OCI-M2 (cell line): ENCODE results near the gene BMX.

Experiments
- DNase-seq: peaks from one replicate; lab custom pipeline; 2025; ENCODE audit not compliant: unreplicated experiment; lab: John Stamatoyannopoulos, UW

Gene BMX

DNA sequence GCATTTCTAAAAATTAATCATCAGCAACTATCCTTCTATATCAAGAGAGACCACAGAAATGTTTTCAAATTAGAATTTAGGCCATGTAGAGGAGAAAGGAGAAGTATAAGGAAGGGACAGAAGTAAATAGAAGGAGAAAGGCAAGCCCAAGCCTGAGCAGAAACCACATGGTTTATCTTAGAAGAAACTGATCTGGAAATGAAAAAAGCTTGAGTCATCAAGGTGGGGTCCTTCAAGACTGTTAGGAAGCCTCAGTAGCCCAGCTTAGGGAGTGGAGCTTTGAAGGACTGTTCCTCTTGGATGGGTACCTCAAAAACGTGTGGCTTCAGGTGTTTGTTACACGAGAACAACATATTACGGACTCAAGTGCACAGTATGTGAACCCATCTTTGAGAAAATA, 4.5 kb downstream of the BMX start:
- DNase-seq = no peak

DNA sequence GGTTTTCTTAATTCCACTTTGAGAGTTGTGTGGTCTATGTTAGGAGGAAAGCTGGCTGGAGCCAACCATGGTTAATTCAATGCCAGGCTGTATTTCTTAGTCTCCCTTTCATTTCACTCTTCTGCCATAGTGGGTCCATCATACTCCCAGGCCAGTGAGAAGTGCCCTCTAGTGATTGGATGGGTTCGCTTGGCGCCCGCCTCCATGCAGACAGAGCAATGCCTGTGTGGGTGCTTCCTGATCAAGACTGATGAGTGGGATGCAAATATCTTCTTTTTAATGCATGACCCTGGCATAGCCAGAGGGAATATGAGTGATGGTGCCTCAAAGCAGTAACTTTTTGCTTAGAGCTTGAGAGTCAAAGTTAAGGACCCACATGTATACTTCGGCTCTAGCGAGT, 6.4 kb downstream of the BMX start:
- no peak for DNase-seq

DNA sequence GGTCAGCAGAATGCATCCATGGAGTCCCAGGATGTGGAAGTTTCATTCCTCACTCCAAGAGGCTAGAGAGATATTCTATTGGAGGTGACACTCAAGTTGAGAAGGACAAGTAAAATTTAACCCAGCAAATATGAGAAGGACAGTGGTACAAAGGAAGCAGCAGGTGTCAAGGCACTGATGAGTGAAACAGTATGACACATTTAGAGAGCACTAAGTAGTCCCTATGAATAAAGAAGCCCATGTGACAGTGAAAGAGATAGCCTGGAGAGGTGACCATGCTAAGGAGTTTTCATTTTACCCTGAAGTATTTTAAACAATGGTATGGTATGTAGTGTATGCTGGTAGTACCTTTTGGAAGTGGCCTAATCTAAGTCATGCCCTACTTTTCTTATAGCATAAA, 9.2 kb downstream of the BMX start:
- DNase-seq = no peak

DNA sequence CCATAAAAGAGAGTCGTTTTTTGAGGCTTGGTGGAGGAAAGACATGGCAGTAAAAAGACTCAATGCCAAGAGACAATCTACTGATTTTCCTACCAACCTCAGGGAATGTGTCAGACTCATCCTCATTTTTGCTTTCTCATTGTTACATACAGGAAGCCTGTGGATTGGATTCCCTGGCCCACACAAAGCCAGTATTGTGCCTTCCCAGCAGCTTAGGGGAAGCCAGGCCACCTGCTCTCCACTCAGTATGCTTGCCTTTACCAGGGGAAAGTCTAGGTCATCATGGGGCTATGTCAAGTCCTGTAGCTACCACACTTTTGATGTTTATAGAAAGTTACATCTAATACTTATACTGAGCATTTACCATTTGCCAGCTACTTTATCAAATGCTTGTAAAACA, 11.0 kb downstream of the BMX start:
- DNase-seq = no peak

DNA sequence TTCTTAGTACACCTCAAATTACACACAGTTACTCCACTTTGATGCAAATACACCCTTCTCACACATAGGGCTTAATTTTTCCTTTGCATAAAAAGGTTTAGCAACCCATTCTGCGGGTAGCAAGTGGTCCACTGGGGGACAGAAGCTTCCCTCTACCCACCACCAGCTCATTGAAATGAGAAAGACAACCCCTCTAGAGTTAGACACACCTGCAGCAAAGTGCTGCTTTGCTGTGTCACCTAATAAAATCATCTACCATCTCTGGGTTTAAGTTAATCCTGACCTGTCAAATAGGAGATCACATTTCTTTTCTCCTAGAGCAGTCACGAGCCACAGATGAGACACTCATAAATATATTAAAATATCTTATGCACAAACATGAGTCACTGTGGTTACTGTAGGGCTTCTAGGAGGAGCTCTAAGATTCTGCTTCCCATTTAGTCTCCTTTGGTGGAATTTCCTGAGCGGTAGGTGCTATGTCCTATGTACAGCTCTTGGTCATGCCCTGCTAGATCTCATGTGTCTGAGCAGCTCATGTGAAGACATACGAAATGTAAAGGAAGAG, 11.9 kb downstream of the BMX start:
- no peak for DNase-seq

DNA sequence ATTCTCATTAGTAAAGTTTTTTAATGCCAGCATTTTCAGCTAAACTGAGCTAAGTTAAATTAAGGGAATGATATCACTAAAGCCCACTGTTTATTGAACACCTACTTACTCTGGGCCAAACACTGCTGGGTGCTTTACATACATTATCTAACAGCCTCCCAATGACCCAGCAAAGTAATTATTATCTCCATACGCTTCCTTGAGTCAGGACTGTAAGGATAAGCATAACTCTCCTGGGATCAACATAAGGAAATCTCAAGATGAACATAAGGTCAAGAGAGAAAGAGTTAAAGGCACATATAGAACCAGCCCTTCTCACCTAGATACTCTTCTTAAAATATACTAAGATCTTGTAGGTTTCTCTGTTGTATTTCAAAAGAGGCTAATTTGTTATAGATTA, 13.7 kb downstream of the BMX start:
- no peak for DNase-seq

DNA sequence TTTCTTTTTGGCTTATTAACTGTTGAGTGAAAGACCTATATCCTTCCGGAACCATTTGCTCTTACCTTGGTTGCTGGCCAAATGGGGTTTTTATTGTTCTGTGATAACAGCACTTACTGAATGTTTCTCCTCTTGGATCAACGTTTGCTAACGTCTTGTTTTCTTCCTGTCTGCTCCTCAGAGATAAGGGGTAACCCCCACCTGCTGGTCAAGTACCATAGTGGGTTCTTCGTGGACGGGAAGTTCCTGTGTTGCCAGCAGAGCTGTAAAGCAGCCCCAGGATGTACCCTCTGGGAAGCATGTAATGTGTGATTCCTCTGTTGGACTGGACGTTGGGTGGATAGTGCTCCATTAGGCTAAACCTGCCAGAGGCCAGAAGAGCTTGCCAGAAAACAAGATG, 15.3 kb downstream of the BMX start:
- DNase-seq = peak; percentile 51

DNA sequence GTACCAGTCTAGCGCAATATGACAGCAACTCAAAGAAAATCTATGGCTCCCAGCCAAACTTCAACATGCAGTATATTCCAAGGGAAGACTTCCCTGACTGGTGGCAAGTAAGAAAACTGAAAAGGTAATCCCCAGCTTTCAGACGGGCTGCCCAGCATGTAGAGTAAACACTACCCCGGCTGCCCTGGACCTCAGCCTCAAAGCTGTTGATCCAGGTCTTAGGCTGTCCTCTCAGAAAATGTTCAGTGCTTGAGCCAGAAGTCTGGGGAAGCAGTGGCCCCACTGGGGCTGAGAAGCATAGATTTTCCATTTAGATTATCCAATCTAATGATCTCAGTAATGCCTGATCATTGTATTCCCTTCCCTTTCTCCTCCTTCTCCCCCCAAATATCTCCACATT, 21.9 kb downstream of the BMX start:
- DNase-seq = no peak

DNA sequence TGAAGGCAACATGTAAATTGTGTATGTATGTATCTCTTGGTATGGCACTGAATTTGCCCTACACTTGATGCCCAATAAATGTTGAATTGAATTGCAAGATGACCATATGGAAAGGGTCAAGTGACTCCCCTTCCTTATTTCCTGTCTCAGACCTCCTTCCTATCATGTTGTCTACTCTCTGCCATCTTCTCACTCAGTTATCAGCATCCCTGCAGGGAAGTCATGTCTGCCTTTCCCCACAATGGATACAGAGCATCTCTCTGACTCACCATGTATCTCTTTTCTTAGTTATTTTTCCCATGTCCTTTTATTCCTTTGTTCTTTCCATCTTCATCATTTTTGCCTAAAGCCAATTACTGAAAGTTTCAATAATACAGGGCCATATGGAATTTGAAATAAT, 22.5 kb downstream of the BMX start:
- no peak for DNase-seq

DNA sequence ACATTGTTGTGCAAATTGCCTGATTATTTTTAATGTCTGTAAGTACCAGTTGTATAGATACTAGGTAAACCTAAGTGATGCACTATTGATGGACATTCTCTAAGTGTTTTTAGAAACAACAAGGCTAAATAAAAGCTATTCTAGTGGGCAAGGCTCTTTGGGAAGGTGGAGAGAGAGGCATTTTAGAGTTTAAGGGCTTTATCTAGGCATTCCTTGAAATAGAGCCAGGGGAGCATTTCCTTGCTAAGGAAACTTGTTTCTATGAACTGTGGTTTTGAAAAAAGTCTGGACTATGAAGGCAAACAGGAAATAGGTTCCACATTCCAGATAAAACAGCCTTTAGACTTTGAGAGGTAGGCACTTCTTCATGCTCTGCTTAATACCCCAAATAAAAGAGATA, 23.8 kb downstream of the BMX start:
- no peak for DNase-seq

DNA sequence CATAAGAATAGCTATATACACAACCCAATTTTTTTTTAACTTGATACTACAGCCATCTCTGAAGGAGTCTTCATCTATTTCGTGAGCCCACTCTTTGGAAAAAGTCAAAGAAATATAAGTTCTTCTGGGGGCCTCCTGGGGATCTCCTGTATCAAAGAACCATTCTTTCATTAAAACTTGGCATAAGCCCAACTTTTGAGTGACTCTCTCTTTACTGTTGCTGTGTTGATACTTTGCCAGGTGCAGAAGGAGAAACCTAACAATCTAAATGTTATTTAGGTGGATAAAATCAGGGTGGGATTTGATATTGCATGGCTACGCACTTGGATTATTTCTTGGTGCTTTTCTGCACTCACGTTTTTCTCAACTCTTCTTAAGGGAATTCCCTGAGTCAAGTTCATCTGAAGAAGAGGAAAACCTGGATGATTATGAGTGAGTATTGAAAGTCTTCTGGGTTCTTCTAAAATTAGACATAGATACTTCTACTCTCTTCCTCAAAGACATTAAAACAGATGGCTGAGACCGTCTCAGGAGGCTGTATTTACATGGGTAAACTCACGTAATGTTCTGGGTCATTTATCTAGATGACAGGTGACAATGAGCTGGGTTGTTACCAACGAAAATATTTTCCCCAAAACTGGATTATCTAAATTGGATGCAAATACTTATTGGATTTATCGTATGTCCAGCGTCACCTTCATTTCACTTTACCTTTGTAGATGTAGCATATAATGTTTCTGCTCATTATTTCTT, 25.2 kb downstream of the BMX start:
- no peak for DNase-seq

DNA sequence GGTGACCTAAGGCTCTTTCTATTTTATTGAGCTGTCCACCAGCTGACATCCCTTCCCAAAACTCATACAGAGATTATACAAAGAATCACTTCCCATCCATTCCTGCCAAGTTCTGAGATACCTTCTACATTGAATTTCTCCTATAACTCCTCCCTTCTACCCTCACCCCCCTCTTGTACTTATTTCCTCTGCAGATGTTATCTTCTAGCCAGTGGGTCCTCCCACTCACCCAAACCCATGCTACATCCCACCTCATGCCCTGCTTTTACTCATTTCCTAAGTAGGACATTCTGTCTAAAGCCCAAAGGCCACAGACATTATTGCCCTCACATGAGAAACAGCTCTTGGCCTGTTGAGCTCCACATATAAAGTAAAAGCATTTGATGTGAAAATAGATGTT, 28.6 kb downstream of the BMX start:
- no peak for DNase-seq

DNA sequence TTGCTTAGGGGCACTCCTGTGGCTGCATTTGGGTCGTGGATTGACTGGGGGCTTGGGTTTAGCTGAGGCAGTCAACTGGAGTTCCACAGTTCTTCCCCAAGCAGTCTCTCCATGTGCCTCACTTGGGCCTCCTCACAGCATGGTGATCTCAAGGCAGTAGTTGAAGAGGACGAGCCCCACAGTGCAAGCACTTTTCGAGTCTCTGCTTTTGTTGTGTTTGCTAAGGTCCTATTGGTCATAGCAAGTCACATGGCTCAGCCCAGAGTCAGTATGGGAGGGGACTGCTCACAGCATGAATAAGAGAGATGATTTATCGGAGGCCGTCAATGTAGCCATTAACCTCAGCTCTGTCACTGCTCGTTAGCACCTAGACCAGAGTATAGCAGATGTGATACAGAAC, 29.7 kb downstream of the BMX start:
- no peak for DNase-seq

DNA sequence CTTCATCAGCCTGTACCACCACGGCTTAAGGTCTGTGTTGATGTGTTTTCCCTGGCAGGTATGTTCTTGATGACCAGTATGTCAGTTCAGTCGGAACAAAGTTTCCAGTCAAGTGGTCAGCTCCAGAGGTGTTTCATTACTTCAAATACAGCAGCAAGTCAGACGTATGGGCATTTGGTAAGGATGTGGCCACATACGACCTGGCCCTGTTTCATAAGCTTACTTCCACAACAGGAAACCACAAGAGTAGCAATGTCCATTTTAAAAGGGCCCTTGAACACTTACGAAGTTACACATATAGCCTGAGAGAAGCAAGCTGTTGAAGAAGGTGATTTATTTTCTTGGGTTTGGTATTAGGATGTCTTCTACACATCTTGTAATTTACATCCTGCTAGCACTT, 46.1 kb downstream of the BMX start:
- no peak for DNase-seq

DNA sequence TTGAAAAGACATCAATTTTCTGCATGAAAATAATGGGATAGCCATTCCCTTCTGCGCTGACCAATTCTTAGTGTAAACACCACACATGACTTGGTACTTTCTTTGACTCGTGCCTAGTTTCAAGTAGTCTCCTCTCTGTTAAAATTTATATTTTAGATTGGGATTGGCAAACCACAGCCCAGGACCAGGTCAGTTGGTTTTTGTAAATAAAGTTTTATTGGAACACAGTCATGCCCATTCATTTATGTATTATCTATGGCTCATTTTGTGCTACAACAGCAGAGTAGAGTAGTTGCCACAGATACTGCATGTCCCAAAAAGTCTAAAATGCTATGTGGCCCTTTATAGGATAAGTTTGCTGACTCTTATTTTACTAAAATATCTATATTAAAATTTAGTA, 46.7 kb downstream of the BMX start:
- DNase-seq = no peak

DNA sequence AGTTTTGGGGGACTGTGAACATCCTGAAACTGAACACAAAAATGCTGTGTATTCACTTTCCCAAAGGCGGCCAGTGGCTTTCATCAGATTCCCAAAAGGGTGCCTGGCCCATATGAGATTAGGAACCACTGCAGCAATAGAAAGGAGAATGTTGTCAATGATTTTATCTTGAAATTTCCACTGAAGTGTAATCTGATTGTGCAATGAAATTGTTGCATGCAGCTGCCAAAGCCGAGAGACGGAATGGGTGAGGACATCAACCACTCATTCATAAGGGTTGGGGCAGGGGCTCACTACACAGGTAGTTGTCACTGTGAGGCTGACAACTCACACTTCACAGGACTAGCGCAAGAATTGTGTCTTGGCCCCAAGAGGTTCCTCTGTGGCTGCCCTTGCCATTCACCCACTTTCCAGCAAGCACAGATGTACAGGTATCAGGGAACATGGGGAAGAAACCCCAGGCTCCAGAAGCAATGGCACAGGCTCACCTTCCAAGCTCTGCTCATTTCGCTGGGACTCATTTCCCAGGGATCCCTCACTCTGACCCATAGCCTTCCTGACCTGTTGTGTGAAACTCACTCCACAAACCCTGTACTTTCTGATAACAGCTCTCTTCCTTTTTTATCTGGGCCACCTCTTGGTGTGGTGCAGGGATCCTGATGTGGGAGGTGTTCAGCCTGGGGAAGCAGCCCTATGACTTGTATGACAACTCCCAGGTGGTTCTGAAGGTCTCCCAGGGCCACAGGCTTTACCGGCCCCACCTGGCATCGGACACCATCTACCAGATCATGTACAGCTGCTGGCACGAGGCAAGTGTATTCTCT, 48.8 kb downstream of the BMX start:
- no peak for DNase-seq

DNA sequence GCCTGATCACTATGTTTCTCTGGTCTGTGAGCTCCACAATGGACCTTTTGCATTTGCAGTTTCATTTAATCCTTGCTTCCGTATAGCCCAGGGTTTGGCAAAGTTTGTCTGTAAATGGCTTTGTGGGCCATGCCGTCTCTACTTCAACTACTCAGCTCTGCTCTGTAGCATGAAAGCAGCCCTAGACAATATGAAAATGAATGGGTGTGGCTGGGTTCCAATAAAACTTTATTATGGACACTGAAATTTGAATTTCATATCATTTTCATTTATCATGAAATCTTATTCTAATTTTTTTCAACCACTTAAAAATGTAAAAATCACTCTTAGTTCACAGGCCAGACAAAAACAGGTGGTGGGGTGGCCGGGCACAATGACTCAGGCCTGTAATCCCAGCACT, 58.6 kb downstream of the BMX start:
- no peak for DNase-seq

DNA sequence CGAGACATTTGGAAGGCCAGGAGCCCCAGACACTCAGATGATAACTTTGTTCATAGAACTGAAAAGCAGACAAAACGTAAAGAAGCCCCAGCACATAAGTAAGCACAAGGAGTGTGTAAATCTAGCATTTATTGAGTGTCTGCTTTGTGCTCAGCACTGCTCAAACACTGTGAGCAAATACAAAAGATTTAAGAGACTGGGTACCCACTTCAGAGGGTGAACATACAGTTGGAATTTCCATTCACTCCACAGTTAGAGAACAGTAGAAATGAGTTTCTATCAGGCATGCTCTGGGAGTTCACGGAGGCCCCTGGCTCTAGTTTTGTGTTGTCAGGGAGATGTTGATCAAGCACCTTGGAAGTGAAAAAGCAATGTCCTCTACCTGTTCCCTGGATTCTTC, 60.3 kb downstream of the BMX start:
- DNase-seq = no peak

DNA sequence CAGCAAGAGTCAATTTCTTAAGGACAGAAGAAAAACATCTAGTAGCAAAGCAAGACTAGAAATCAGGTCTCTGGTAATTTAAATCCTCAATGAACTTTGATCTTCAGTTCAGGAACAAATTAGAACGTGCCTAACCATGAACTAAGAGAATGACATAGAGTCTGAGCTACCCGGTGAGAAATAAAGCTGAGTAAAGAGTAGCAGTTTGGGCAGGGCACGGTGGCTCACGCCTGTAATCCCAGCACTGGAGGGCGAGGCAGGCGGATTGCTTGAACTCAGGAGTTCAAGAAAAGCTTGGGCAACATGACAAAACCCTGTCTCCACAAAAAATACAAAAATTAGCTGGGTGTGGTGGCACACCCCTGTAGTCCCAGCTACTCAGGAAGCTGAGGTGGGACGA, 62.4 kb downstream of the BMX start:
- no peak for DNase-seq

DNA sequence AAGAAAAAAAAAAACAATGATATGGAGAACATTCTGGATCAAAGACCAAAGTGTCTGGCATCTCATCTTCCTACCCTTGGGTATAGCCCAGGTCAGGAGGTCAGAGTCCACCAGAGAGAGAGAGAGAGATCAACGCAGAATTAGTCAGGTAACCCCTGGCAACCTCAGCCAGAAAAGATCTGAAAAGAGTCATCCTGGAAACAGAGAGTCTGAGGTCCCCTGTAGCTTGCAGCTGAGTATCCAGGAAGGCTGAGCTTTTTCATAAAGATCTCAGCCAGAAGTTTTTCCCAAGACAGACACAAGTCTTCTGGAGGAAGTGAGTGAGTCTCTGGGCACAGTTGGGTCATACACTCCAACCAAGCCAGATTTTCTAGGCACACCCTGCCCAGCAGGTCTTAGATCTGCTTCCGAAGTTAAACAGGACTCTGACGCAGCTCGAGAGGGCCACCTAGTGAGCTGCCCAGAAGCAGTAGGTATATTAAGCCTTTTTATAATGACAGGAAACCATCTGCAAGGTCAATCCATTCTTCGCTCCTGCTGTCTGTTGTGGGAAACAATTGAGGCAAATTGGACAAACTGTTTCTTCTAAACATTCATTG, 64.5 kb downstream of the BMX start:
- no peak for DNase-seq

DNA sequence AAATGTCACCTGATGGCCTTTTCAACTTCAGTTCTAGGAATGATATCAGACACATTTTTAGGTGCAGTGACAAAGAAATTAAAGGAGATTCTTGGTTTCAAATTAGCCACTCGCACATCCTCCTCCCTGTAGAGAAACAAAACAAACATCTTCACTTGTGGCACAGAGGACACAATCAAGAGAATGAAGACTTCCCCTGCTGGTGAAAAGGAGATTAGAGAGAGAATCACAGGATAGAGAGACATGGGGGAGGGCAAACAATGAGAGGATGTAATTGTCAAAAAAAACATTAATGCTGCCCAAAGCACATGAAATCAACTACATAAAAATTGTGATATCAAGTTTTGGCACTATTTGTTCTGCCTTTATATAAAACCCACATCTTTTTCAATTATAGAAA, 65.6 kb downstream of the BMX start:
- DNase-seq = no peak

DNA sequence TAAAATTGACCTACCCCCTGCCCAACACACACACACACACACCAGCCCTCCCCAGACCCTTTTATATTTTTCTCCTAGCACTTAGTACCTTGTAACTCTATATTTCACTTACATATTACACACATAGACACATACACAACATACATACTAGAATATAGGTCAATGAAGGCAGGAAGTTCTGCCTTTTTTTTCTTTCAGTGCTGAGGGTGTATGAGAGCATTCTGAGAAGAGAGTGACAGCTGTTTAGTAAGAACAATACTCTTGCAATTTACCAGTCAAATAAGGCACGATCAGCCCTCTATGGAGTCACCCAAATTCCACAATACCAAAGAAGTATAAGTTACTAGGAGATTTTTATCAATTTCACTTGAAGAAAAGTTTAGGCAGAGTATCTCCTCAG, 66.7 kb downstream of the BMX start:
- no peak for DNase-seq
